H1 (cell line): Measurements from ENCODE around the gene SEC24C.

Experiments
- BACH1 ChIP-seq: IDR thresholded peaks from 2 replicates; pipeline ENCODE4 v1.6.1; 2012; ENCODE audit warnings: low read length, improper control_type of control experiment
- EZH2 ChIP-seq: fragments of 200-600 bp; sonication (generic); IDR thresholded peaks from 2 replicates; pipeline ENCODE4 v1.7.1; 2012; ENCODE audit warnings: low read depth, mild to moderate bottlenecking, moderate library complexity, low read length, inconsistent platforms; ENCODE audit not compliant: severe bottlenecking
- GTF2F1 ChIP-seq: IDR thresholded peaks from 2 replicates; pipeline ENCODE4 v1.6.1; 2012; ENCODE audit warnings: low read depth, low read length, improper control_type of control experiment, borderline replicate concordance
- HDAC6 ChIP-seq: IDR thresholded peaks from one replicate; pipeline ENCODE4 v1.7.1; 2012; ENCODE audit warnings: low read depth, mild to moderate bottlenecking, inconsistent platforms, low read length, moderate library complexity
- JUN ChIP-seq: IDR thresholded peaks from 2 replicates; pipeline ENCODE4 v1.6.1; 2011; ENCODE audit warnings: low read depth, mild to moderate bottlenecking, improper control_type of control experiment, low read length
- RAD21 ChIP-seq, 2 experiments: IDR thresholded peaks in 1 of 2; conservative IDR thresholded peaks in 1 of 2; 2 replicates each; pipeline ENCODE4 v1.6.1; 2011; ENCODE audit warnings: low read depth in 2 of 2, low read length in 2 of 2, improper control_type of control experiment in 1 of 2, inconsistent platforms in 1 of 2, mild to moderate bottlenecking in 1 of 2, moderate library complexity in 1 of 2
- RFX5 ChIP-seq: IDR thresholded peaks from 2 replicates; pipeline ENCODE4 v1.6.1; 2011; ENCODE audit warnings: low read depth, low read length, improper control_type of control experiment, borderline replicate concordance
- SAP30 ChIP-seq: fragments of 300-600 bp; sonication (generic); IDR thresholded peaks from 2 replicates; pipeline ENCODE4 v1.7.1; 2012; ENCODE audit warnings: low read length, moderate library complexity, mild to moderate bottlenecking, inconsistent platforms; ENCODE audit not compliant: insufficient read depth, insufficient replicate concordance
- SRF ChIP-seq: IDR thresholded peaks from 2 replicates; pipeline ENCODE4 v1.6.1; 2011; ENCODE audit warnings: mild to moderate bottlenecking, low read depth, low read length, moderate library complexity
- TF ChIP-seq, protein P1 (sequence below), 3 experiments: IDR thresholded peaks; 1 replicate in 2 of 3; 2 replicates in 1 of 3; pipeline versions ENCODE4 v1.5.1 to v1.6.1; 2011; ENCODE audit warnings: low read length in 3 of 3, mild to moderate bottlenecking in 3 of 3, inconsistent platforms in 2 of 3, low read depth in 1 of 3, moderate library complexity in 1 of 3; ENCODE audit not compliant: insufficient read depth in 1 of 3; ENCODE audit errors: control extremely low read depth in 1 of 3
- TF ChIP-seq, protein P2 (sequence below): IDR thresholded peaks from 2 replicates; pipeline ENCODE4 v1.6.1; 2011; ENCODE audit warnings: low read length, improper control_type of control experiment

DNA sequence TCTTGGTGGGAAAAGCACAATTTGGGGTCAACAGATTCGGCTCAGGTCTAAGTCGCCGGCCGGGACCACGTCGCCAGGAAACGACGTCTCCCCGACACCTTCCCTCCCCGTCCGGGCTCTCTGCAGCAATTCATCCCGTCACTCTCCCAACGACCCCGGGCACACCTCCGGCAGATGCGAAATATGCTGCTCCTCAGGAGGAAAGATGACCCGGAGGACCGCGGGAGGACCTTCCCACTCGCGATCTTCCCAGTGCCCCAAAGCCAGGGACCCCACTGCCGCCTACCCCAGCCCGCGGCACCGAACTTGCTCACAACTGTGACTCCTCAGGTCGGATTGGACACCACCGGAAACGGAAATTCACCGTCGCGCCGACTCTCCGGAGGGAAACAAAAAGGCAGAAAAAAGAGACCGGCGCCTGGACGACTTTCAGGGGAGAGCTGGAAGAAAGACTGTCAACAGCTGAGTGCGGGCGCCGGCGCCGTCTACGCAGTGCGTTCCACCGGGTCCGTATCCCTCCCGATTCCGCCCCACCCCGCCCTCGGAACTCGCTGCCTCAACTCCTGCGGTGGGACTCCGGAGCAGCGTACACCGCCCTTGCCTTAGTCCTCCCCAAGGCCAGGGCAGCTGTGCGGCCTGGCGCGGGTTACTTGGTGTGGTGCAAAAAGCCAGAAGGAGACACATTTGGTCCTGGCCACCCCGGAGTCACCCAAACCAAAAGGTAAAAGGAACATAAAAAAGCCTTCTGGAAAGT is 13.8 kb upstream of the SEC24C start:
- TF ChIP-seq SRF: peak; percentile 59; the same call in 1 of the 2 replicates
- TF ChIP-seq, protein P1, sequence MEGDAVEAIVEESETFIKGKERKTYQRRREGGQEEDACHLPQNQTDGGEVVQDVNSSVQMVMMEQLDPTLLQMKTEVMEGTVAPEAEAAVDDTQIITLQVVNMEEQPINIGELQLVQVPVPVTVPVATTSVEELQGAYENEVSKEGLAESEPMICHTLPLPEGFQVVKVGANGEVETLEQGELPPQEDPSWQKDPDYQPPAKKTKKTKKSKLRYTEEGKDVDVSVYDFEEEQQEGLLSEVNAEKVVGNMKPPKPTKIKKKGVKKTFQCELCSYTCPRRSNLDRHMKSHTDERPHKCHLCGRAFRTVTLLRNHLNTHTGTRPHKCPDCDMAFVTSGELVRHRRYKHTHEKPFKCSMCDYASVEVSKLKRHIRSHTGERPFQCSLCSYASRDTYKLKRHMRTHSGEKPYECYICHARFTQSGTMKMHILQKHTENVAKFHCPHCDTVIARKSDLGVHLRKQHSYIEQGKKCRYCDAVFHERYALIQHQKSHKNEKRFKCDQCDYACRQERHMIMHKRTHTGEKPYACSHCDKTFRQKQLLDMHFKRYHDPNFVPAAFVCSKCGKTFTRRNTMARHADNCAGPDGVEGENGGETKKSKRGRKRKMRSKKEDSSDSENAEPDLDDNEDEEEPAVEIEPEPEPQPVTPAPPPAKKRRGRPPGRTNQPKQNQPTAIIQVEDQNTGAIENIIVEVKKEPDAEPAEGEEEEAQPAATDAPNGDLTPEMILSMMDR (IDR thresholded peaks at IDR 0.05; ENCODE audit: control extremely low read depth in 1 of 3, insufficient read depth in 1 of 3, low read depth in 1 of 3, low read length in 3 of 3): no peak
- no peak for TF ChIP-seq GTF2F1
- TF ChIP-seq RAD21 (IDR thresholded peaks at IDR 0.05 in 1 of 2, conservative IDR thresholded peaks at IDR 0.05 in 1 of 2; ENCODE audit: low read depth in 2 of 2, low read length in 2 of 2): no peak
- TF ChIP-seq HDAC6: no peak
- no peak for TF ChIP-seq BACH1
- TF ChIP-seq, protein P2, sequence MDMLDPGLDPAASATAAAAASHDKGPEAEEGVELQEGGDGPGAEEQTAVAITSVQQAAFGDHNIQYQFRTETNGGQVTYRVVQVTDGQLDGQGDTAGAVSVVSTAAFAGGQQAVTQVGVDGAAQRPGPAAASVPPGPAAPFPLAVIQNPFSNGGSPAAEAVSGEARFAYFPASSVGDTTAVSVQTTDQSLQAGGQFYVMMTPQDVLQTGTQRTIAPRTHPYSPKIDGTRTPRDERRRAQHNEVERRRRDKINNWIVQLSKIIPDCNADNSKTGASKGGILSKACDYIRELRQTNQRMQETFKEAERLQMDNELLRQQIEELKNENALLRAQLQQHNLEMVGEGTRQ: no peak
- TF ChIP-seq EZH2: no peak
- no peak for TF ChIP-seq SAP30
- no peak for TF ChIP-seq RFX5
- no peak for TF ChIP-seq JUN
